Limb (tissue), 2 donors: ENCODE data around the gene FIBIN.
"Not testable (repeated sequence)": the region's sequence is repeated elsewhere in the genome, so short reads cannot be mapped to it uniquely, and the experiment has no call there.

Source experiments
- DNase-seq, 2 donors: peaks; one replicate each; pipeline ENCODE4 v3.0.0-alpha.2; 2016; ENCODE audit errors: extremely low spot score in 2 of 2

Gene FIBIN

GRCh38 chr11:26976389-26976788 lies 17.5 kb upstream of the FIBIN start:
- no peak for DNase-seq

GRCh38 chr11:26977209-26977608 lies 16.7 kb upstream of the FIBIN start:
- DNase-seq: not testable (repeated sequence)

GRCh38 chr11:26983645-26984044 lies 10.3 kb upstream of the FIBIN start:
- no peak for DNase-seq

- DNase-seq: no peak
Observed at GRCh38 chr11:26985470-26985869, 8.4 kb upstream of the FIBIN start.

GRCh38 chr11:26985943-26986342 lies 8.0 kb upstream of the FIBIN start:
- DNase-seq: no peak

- no peak for DNase-seq
Observed at GRCh38 chr11:26987272-26987671, 6.6 kb upstream of the FIBIN start.

DNA sequence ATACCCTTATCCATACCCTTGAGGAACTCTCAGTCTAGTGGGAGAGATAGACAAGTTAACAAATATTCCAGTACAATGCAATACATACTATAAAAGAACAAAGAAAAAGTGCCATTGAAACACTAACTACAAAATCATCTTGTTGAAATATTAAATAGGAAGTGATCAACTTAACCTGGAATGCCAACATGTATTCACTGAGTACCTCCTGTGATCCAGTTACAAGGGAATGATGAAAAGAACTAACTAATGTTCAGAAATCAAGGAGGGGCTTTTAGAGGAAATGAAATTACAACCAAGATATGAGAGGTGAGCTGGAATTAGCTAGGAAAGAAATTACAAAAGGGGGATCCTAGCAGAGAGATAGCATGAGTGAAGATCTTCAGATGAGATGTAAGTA lies 6.2 kb upstream of the FIBIN start:
- DNase-seq: no peak

DNA sequence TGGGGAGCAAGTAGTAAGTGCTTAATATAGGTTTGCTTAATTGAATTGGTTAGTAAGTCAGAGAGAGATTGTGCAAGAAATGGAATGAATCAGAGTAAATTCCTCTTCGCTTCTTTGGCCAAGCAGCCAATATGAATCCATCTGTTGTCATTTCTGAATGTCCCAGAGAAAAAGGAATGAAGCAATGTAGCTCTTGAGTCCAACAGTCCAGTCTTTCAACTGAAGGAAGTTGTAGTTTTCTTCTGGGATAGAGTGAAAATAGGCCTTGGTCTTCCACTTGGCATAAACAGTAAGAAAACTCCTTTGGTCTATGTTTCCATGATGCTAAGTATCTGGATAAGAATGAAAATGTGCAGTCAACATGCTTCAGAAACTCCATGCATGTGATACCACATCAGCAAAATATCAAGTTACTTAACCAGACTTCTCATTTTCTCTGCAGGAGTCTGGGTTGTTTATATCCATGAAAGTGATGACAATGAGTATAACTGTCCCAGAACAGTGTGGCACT lies 1.8 kb upstream of the FIBIN start:
- DNase-seq: no peak

DNA sequence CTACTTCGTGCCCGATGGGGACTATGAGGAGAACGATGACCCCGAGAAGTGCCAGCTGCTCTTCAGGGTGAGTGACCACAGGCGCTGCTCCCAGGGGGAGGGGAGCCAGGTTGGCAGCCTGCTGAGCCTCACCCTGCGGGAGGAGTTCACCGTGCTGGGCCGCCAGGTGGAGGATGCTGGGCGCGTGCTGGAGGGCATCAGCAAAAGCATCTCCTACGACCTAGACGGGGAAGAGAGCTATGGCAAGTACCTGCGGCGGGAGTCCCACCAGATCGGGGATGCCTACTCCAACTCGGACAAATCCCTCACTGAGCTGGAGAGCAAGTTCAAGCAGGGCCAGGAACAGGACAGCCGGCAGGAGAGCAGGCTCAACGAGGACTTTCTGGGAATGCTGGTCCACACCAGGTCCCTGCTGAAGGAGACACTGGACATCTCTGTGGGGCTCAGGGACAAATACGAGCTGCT lies 751 bp downstream of the FIBIN start:
- DNase-seq: peak in 1 of 2 donors; percentile 61

DNA sequence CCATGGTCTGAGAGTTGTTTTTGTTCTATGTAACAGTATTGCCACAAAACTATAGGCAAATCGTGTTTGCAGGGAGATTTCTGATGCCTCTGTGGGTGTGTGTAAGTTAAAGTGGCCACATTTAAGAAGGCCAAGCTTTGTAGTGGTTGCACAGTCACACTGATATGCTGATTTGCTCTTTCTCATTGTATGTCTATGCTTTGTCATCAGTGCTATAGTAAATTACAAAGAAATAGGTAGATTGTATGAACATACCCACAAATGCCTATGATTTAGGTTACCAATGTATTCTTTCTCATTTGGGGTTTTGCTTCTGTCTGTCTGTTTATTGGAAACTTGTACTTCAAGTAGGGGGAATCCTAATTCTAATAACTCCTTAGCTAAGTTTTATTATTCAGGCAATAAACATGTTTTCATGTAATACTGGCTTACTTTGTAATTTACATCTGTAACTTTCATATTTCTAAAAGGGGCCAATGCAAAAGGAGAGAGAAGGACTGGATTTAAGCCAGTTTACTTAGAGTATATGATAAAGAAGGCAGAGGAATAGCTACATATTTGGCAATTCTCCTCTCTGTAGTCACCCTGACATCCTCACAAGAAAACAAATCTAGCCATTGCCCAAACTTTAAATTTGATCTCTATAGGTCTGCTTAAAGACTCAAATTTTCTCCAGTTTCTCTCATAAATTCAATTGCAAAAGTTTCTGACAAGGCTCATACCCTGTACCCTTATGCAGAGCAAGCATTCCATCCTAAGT lies 2.0 kb downstream of the FIBIN start:
- DNase-seq: no peak

GRCh38 chr11:26997378-26997777 lies 3.5 kb downstream of the FIBIN start:
- DNase-seq: no peak

DNA sequence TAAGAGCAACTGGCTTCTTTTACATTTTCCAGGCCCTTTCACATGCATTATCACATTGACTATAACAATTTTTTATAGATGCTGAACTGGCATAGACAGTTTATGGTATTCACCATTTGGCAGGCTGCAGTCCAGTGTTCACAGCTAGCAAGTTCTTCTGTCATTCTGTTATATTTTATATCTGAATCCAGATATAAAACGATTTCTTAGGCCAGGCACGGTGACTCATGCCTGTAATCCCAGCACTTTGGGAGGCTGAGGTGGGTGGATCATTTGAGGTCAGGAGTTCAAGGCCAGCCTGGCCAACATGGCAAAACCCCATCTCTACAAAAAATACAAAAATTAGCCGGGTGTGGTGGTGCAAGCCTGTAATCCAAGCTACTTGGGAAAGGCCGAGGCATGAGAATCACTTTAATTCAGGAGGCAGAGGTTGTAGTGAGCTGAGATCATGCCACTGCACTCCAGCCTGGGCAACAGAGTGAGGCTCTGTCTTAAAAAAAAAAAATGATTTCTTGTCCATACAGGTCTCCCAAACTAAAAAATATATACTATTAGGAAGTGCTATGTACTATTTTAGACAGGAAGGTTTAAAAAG lies 7.3 kb downstream of the FIBIN start:
- not testable (repeated sequence) for DNase-seq

DNA sequence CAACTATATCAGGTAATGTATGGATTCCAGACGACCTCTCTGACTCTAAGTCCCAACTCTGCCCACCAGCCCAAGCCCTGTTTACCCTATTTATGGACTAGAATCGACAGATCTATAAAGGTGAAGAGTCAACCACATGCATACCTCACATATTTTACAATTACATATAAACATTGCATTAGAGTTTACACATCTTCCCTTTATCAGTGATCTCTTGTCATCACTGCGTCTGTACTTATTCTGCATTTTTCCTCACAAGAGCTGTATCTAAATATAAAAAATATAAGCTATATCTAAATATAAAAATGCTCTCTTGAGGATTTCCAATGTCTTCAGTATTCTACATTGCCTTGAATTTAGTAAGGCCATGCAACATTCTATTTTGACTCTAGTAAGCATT lies 8.5 kb downstream of the FIBIN start:
- no peak for DNase-seq

DNA sequence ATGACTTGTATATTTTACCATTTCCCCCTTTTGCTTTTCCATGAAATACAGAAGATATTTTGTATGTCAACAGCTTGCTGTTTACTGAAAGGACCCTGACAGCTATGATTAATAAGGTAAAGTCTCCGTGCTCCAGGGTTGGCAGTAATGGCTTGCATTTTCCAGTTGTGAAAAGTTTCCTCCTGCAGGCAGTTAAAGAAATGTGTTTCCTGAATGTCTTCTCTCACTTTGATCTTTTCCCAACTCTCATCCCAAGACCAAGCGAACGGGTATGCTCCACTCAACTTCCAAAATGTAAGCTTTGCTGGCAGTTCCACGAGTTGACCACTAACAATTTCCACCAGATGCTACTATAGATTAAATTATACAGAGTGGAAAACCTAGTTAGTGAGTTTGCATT lies 8.9 kb downstream of the FIBIN start:
- DNase-seq: no peak

DNA sequence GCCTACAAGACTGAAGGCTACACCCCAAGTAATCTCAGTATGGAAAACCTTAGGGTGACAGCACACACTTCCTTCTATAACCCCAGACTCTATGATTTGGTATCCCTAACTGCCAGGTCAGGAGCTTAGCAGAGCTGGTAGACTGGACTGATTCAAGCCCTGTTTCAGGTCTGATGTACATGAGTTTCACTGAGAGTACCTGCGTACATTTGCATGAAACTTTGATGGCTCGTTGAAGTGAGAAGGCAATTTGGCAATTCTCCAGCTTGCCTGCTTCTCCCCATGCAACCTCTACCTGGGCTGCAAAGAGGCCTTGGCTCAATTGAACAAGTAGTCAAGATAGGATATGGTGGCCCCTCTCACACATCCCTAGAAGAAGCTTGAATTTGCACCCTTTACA lies 10.2 kb downstream of the FIBIN start:
- DNase-seq: no peak

- DNase-seq: no peak
Observed at GRCh38 chr11:27008811-27009535, 15.1 kb downstream of the FIBIN start.

GRCh38 chr11:27011560-27012233 lies 17.8 kb downstream of the FIBIN start:
- DNase-seq: no peak

- DNase-seq: peak; percentile 35 to 72
Observed at GRCh38 chr11:27012234-27012921, 18.5 kb downstream of the FIBIN start.

GRCh38 chr11:27013781-27014361 lies 20.0 kb downstream of the FIBIN start:
- DNase-seq: no peak

DNA sequence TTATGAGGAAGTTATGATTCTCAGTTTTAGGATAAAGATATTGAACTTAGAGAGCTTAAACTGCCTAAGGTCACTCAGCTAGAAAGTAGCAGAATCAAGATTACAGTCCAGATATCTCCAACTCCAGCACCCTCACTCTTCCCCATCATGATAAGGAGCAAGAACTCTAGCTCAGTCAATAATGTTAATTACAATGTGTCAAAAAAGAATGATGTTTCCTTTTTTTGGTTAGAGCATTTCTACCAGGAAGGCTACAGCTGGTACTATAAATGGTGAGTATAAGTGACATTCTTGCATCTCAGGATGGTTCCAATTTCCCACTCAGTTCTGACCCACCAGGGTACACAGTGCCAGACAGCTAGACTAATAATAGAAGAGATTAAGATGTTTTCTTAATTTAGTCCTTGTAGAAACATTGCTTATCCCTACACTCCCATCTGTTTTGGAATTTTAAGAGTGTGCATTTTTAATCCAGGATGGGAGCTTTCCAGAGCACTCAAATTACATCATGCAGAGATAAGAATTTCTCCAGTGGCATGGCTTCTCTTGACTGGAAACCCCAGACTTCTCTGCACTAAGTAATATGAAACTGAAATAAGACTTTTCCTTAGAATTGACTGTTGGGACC lies 25.1 kb downstream of the FIBIN start:
- no peak for DNase-seq
